ENCODE results near the gene BRAT1.
A peak's percentile ranks its signal among the peaks of the same experiment; 100 is the strongest.

BRAT1 gene

DNA sequence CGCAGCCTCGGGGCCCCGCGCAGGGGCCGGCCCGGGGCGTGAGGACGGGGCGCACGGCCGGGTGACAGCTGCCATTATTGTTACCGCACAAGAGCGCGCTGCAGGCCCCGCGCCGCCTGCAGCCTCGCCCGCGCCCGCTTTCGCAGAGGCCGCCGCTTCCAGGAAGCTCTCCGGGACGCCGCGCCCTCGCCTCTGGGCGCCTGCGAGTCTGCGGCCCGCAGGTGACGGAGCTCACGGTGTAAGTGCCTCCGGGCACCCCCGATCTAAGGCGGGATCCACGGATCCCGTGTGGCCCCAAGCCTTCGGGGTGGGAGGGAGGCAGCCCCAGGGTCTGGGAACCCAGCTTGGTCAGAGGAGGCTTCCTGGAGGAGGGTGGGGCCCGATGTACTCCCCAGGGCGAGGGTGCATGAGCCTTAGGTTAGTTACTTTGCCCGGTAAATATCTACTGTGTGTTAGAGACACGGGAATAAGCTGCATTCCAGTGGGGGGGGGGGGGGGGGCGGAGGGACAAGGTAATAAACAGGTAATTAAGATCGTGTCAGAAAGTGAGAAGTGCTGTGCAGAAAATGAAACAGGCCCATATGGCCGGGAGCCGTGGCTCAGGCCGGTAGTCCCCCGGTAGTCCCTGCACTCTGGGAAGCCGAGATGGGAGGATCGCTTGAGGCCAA is 4.1 kb upstream of the BRAT1 start:
- peak in 1 of 2 donors; percentile 17 for DNase-seq (ENCODE audit: low read depth in 2 of 2)

DNA sequence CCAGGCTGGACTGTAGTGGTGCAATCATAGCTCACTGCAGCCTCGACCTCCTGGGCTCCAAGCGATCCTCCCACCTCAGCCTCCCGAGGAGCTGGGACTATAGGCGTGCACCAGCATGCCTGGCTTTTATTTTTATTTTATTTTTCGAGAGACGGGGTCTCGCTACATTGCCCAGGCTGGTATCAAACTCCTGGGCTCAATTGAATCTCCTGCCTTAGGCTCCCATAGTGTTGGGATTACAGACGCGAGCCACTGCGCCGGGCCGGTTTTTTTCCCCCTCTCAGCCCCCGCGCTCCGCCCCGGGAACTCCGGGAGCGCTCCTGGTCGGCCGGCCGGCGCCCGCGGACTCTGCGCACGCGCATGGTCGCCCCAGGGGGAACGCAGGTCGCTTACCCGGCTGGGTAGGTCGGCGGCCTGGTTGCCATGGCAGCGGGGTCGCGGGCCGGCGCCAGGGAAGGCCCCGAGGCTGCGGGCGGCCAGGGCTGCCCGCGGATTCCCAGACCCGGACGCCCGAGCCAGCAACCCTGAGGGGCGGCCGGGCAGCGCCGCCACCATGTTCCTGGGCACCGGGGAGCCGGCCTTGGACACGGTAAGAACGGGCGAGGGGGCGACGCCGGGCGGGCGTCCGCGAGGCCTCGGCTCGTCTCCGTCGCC is 3.4 kb upstream of the BRAT1 start, which contains the start of gene IQCE:
TSS of gene IQCE (plus strand) at position 351 of the 654 bp plus-strand sequence. CDS start at position 554, 203 bp downstream.
- peak; percentile 77 to 87 for DNase-seq (ENCODE audit: low read depth in 2 of 2)

DNA sequence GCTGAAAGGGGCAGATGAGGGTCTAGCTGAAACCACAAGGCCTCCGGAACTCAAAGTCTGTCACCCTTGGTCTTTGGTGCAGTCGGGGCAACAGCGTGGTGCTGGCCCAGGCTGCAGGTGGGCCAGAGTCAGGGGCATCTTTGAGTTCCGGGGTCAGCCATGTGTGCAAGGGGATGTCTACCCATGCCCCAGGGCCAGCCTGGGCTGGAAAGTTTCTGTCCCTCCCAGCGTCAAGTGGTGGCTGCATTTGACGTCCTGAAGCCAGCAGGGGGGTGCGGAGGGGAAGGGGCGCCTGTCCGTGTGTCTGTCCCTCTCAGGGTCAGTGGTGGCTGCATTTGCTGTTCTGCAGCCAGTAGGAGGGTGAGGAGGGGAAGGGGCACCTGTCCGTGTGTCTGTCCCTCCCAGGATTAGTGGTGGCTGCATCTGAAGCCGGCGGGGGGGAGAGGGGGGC is 638 bp downstream of the BRAT1 start:
- DNase-seq (ENCODE audit: low read depth in 2 of 2) = no peak

- DNase-seq (ENCODE audit: low read depth in 2 of 2) = no peak
Measured at GRCh38 chr7:2553831-2554581, 1.3 kb downstream of the BRAT1 start.

GRCh38 chr7:2553108-2553507 is 2.2 kb downstream of the BRAT1 start:
- no peak for DNase-seq (ENCODE audit: low read depth in 2 of 2)

DNA sequence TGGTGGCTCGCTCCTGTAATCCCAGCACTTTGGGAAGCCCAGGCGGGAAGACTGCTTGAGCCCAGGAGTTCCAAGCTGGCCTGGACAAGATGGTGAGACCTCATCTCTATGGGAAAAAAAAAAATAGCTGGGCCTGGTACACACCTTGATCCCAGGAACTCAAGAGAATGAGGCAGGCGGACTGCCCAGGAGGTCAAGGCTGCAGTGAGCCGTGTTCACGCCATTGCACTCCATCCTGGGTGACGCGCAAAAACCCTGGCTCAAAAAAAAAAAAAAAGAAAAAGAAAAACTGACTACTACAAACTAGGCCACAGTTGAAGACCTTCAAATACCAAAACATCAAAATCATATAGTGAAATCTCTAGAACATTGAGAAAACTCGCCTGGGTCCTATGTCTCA is 3.9 kb downstream of the BRAT1 start:
- no peak for DNase-seq (ENCODE audit: low read depth in 2 of 2)

- DNase-seq (ENCODE audit: low read depth in 2 of 2) = no peak
Measured at GRCh38 chr7:2546776-2547586, 8.3 kb downstream of the BRAT1 start.

GRCh38 chr7:2545746-2546425 is 9.4 kb downstream of the BRAT1 start:
- DNase-seq (ENCODE audit: low read depth in 2 of 2) = no peak

- DNase-seq (ENCODE audit: low read depth in 2 of 2) = no peak
Measured at GRCh38 chr7:2544541-2545188, 10.7 kb downstream of the BRAT1 start.

DNA sequence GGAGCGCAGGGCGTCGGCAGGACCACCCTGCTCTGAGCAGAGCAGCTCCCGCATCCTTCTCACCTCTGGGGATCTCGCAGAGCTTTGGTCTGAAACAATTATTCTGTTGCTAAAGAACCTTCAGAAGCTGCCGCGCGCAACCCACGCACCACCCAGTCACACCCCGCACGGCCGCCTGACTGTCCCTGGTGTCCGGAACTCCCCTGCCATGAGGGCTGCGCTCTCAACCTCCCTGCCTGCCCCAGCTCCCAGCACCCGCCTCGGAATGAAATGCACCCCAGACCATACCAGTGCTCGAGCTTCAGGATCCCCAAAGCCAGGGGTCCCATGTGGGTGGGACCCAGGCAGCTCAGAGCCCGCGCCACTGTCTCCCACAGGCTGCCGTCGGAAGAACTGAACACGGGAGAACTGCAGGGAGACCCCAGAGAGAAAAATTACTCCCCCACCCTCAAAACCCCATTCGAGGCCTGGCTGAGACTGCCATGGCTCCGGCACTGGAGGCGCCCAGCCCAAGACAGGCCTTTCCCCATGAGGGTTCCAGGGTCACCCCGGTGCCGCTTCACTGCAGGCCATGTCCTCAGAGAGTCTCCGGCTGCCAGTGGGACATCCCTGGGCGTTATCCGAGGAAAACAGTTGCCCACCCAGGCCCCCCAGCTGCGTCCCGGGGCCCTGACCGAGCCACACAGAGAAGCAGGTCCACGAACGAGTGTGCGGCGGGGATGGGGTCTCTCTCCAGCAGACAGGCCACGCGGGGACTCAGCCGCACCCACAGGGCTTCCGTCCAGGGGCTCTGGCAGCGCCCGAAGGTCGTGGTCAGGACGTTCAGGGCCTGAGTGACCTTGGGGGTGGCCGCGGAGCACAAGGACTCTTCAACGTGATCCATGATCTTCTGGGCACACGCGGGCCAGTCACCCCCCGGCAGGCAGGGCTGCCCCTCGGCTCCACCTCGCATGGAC is 12.1 kb downstream of the BRAT1 start:
- DNase-seq (ENCODE audit: low read depth in 2 of 2) = no peak

GRCh38 chr7:2542011-2542915 is 13.1 kb downstream of the BRAT1 start:
- DNase-seq (ENCODE audit: low read depth in 2 of 2) = no peak

DNA sequence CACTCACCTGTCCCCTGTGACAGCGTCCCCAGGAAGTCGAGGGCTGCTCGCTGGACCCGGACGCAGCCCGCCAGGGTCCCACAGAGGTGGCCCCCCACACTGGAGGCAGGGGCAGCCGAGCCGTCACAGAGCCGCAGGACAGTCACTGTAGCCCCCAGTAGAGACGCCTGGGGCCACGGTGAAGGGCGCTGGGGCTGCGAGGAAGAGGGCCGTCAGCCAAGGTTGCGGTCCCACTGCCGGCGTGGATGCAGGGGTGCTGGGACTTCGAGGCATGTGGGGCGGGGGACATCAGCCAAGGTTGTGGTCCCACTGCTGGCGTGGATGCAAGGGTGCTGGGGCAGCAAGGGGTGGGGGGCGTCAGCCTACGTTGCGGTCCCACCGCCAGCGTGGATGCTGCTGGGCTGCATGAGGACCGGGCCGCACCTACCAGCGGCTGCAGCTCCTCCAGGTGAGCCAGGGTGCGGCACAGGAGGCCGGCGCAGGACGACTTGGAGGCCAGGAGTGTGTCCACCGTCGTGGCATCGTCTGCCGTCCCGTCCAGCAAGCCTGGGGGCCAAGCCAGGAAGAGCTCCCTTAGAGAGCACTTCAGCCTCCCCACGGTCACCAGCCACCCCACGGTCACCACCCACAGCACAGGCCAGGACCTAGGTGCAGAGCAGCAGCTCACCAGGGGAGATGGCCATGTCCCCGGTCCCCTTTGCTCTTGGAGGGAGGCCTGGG is 13.9 kb downstream of the BRAT1 start:
- no peak for DNase-seq (ENCODE audit: low read depth in 2 of 2)

DNA sequence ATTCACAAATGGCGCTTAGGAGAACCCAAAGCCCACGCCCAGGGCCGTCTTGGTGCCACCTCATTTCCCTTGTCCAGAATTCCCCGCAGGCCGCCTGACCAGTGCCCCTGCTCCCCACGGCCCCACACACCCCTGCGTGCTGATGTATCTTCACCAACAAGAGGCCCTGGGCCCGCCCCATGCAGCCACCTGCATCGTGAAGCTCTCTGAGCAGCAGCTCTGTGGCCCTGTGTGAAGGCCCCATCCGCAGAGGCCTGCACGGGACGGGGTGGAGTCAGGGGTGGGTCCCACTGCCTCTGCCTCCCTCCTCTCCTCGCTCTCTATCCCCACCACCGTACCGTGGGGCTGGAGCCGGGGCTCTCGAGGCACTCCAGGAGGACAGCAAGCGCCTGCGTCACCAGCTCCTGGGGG is 14.7 kb downstream of the BRAT1 start:
- no peak for DNase-seq (ENCODE audit: low read depth in 2 of 2)

- DNase-seq (ENCODE audit: low read depth in 2 of 2) = no peak
Measured at GRCh38 chr7:2540133-2540532, 15.2 kb downstream of the BRAT1 start.

GRCh38 chr7:2539031-2539911 is 16.1 kb downstream of the BRAT1 start:
- no peak for DNase-seq (ENCODE audit: low read depth in 2 of 2)

GRCh38 chr7:2537981-2538851 is 17.1 kb downstream of the BRAT1 start:
- DNase-seq (ENCODE audit: low read depth in 2 of 2) = no peak

Data from stimulated activated CD8-positive, alpha-beta memory T cell treated with anti-CD3 and anti-CD28 coated beads, Interleukin-7, amount 100 ng/mL, for 4 hours (primary cell).